SHP77 treated with DMSO at 0.1 percent for 48 hours (cell line): Measurements from ENCODE around the gene VPREB3.

Experiments used
- DNase-seq: peaks from one replicate; lab custom pipeline; 2025; lab: John Stamatoyannopoulos, UW

VPREB3 gene, protein sequence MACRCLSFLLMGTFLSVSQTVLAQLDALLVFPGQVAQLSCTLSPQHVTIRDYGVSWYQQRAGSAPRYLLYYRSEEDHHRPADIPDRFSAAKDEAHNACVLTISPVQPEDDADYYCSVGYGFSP

DNA sequence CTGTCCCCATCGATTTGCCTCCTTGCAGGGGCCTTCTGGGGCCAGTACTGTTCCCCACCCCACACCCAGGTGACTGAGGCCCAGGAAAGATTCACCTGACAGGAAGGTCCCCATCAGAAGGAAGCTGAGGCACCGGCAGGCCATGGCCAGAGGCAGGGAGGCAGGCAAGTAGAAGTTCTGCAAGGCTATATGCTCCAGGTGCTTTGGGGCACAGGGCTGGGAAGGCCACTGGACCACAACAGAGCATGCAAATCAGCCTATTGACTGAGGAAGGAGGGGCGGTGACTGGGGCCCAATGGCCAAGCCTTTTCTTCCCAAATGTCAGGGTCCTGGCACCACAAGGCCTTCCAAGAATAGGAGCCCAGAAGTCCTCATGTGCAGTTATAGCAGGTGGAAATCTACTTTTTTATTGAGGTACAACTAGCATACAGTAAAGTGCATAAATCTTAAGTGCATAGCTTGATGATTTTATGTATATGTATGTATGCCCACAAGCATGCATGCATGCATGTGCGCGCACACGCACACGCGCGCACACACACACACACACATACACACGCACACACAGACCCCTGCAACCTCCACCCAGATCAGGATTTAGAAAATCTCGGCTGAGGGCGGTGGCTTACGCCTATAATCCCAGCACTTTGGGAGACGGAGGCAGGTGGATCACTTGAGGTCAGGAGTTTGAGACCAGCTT, at the start of gene VPREB3:
VPREB3 (minus strand) TSS at position 206 of the 700 bp plus-strand sequence; CDS start at position 144, 62 bp downstream.
- DNase-seq, result no peak

GRCh38 chr22:23803001-23803819, 49.0 kb upstream of the VPREB3 start:
- no peak for DNase-seq

DNA sequence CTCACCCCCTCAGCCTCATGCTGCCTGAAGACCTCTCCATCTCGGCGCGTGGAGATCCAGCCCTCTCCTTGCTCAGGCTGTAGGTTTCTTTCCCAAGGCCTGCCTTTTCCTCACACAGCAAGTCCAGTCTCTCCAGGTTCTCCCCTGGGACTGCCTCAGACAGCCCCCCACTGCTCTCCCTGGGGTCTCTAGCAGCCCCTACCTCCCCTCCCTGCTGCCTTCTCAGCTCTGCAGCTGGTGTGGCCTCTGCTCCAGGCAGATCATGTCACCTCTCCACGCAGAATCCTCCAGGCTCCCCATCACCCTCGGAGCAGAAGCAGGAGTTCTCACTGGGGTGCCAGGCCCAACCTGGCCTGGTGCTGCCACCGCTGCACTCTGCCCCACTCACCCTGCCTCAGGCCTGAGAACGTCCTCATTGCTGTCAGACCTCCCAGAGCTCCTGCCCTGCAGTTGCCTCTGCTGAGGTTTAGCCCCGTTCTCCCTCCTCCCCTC, 47.7 kb upstream of the VPREB3 start:
- no peak for DNase-seq

DNA sequence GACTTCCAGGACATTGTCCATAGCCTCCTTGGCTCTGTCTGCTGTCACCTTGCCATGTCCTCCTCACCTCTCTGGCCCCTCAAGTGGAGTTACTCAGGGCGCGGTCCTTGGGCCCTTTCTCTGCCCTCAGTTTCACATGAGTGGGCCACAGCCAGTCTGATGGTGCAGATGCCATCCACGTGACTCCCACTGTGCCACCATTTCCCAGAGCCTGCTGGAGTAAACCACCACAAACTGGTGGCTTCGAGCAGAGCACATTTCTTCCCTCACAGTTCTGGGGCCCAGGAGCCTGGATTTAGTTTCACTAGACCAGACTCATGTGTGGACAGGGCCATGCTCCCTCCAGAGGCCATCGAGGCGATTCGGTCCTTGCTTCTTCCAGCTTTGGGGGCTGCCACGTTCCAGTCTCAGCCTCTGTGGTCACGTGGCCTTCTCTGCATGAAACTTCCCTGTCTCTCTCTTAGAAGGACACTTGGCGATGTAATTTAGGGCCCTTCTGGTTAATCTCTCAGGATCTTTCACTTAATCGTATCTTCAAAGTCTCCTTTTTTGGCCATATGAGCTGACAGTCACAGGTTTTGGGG, 47.1 kb upstream of the VPREB3 start:
- no peak for DNase-seq

DNA sequence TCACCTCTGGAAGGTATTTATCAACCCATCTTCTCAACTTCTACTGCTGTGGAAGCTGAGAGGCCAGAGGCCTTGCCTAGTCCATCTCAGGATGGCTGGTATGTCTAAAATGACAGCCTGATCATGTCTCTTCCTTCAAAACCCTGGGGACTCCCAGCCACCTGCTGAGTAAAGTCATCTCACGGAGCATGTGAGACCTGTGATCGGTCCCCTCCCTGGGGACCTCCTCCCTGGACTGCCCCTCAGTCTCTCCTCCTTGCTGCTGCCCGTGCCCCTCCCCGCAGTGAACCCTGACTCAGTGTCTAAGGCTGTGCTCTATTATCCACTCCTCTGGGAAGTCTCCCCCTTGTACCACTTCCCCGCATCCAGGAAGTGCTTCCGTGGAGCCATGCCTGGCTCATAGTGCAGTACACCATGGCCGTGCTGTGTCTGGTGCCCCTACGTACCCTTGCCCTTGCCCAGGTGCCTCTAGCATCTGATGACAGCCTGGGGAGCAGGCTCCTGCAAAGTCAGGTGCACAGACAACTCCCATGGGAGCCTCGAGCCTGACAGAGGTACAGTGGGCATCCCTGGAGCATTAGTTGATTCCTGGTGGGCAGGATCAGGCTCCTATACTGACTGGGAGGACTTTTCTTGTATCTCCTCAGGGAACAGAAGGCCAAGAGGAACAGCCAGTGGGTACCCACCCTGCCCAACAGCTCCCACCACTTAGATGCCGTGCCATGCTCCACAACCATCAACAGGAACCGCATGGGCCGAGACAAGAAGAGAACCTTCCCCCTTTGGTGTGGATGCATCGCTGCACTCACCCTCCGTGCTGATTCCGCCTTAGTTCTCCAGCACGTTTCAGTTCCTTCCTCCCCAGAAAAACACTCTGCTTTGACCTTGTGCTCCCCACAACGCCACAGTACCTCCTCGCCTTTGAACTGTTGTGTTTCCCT, 46.3 kb upstream of the VPREB3 start:
- no peak for DNase-seq

DNA sequence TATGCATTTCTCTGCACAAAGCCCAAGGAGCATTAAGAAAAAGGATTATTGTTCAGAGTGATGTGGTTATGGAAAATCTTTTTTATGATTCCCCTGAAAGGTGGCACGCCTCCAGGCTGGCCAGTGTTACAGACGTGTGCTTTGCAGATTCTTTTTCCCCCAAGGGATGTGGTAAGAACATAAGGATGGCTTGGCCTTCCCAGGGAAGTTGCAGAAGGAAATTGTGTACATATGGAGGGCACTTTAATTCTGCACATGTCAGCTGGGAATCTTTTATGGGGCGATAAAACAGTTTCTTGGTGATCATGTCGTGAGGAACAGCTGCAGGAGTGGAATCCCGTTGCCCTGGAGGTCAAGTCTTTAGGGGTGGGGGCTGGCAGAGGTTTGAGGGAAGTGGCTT, 42.2 kb upstream of the VPREB3 start:
- no peak for DNase-seq

- DNase-seq, result no peak
These were observed 39.1 kb upstream of the VPREB3 start for GRCh38 chr22:23793326-23793725.

GRCh38 chr22:23791738-23792645, 37.8 kb upstream of the VPREB3 start:
- DNase-seq, result no peak

GRCh38 chr22:23790819-23791737, 36.9 kb upstream of the VPREB3 start:
- no peak for DNase-seq

DNA sequence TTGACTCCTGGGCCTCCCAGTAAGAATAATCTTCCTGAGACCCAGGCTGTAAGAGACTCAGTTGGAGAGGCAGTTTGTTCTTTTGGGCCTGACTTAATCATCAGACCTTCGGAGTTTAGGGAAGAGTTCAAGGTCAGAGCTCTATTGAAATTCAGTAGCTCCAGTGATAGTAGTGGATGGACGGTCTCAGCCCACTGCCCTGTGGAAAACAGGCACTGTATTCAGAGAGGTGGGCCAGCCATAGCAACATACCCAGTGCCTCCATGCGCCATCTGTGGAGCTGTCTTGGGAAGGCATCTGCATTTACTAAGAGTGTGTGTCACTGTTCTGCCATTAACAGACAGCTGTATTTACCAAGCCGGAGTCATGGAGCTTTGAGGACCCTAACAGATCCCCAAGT, 35.4 kb upstream of the VPREB3 start:
- no peak for DNase-seq

DNA sequence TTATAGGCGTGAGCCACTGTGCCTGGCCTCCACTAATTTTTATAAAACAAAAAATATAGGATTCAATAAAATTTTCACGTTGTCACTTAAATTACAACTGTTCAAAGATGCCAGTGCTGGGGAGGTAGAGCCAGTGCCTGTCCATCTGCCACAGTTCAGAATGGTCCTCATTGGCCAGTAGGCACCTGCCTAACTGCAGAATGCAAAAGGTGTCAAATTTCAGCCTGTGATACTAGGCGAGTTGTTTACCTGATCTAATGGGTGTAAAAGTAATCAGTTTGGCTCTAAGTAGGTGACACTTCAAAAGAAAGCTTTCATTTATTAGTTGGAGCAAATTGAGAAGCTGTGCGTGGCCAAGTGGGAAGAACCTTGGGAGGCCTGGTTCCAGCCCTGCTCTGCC, 34.9 kb upstream of the VPREB3 start:
- no peak for DNase-seq

DNA sequence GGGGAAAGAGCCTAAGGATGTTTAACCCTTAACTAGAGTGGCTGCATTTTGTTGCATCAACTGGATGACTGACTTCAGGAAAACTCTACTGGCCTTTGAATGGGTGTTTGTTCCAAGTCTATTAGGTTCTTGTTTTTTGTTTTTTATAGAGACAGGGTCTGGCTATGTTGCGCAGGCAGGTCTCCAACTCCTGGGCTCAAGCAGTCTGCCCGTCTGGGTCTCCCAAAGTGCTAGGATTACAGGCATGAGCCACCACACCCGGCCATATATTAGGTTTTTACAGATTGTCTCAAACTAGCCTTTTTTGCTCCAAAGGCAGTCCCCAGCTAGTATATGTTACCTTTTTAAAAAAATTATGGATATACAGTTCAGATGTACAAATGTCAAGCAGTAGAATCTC, 33.7 kb upstream of the VPREB3 start:
- DNase-seq, result no peak

DNA sequence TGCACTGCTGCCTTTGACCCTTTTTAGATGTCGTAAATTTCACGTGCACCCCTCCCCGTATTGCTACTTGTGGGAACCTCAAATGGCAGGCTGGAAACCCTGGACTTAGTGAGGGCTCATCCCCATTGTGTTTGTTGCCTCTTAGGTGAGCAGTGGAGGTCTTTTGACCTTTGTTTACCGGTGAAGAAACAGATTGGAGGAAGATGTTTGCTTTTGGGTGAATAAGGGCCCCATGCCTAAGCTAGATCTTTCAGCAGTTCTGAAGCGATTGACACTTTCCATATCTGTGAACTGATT, 33.3 kb upstream of the VPREB3 start:
- DNase-seq, result no peak

GRCh38 chr22:23786752-23787599, 32.8 kb upstream of the VPREB3 start, which contains the start of gene SMARCB1:
TSS of gene SMARCB1 (plus strand) at chr22:23786966. CDS start at chr22:23787170, 204 bp downstream.
- peak; percentile 44 for DNase-seq

- no peak for DNase-seq
These were observed 32.1 kb upstream of the VPREB3 start for GRCh38 chr22:23786261-23786710.

DNA sequence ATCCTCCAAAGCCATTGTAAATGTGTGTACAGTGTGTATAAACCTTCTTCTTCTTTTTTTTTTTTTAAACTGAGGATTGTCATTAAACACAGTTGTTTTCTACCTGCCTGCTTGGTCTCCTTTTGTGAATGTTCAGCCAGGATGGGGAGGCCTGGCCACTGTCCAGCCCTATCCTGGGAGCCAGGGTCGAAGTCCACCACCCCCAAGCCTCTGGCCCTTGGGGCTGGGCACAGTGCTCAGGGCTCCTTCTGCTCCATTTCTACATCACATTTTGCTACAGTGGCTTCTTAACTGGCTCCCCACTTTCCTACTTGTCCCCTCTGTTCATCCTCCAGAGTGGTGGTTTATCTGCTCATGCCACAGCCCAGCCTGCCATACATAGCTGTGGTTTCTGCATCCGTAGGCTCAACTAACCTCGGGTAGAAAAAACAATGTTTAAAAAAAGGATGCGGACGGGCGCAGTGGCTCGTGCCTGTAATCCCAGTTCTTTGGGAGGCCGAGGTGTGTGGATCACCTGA, 30.0 kb upstream of the VPREB3 start:
- DNase-seq, result no peak

DNA sequence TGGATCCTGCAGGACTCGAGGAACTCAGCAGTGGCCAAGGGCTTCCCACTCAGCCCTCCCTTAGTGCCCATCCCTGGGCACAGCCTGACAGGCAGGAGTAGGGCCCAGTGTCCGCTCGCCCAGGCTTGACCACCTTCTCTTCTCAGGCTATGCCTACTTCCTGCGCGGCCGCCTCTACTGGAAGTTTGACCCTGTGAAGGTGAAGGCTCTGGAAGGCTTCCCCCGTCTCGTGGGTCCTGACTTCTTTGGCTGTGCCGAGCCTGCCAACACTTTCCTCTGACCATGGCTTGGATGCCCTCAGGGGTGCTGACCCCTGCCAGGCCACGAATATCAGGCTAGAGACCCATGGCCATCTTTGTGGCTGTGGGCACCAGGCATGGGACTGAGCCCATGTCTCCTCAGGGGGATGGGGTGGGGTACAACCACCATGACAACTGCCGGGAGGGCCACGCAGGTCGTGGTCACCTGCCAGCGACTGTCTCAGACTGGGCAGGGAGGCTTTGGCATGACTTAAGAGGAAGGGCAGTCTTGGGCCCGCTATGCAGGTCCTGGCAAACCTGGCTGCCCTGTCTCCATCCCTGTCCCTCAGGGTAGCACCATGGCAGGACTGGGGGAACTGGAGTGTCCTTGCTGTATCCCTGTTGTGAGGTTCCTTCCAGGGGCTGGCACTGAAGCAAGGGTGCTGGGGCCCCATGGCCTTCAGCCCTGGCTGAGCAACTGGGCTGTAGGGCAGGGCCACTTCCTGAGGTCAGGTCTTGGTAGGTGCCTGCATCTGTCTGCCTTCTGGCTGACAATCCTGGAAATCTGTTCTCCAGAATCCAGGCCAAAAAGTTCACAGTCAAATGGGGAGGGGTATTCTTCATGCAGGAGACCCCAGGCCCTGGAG, 29.3 kb upstream of the VPREB3 start:
- DNase-seq, result no peak
